WTC11 (cell line): ENCODE data around the gene NCOA3.

Experiments used
- USF2 ChIP-seq: sonication (generic); formaldehyde crosslinking; IDR thresholded peaks from 2 replicates; pipeline ENCODE4 v1.8.1; 2023; ENCODE audit warnings: mild to moderate bottlenecking, missing genetic modification reagents, moderate library complexity
- ZBTB21 ChIP-seq: sonication (generic); formaldehyde crosslinking; IDR thresholded peaks from 2 replicates; pipeline ENCODE4 v1.8.1; 2023; ENCODE audit warnings: mild to moderate bottlenecking, missing genetic modification reagents, borderline replicate concordance
- ZNF423 ChIP-seq: fragments of 250-450 bp; sonication (Bioruptor Pico); IDR thresholded peaks from 2 replicates; pipeline ENCODE4 v2.1.2; 2022; ENCODE audit warnings: mild to moderate bottlenecking, moderate library complexity
- TF ChIP-seq, protein P1 (sequence below): sonication (generic); formaldehyde crosslinking; IDR thresholded peaks from 2 replicates; pipeline ENCODE4 v1.8.1; 2023; ENCODE audit warnings: mild to moderate bottlenecking, moderate library complexity, missing genetic modification reagents

DNA sequence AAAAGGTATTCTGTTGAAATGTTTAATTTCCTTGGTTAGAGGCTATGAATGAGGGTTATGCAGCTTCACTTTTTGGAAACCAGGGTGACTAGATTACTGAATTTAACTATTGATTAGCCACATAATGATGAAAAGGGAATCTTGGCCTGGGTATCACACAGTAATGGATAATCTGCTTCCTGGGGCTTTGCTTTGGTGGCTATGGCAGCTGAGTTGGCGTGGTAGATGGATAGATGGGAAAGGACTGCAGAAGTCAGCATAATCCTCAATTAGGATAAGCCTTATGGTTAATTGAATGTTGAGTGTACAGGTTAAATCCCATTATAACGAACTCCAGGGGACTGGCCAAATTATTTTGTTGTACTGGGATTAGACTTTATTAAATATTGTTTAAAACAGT is 5.2 kb downstream of the NCOA3 start:
- TF ChIP-seq ZBTB21, result no peak
- TF ChIP-seq USF2 (CRISPR knock-in tag), result no peak
- TF ChIP-seq, protein P1, sequence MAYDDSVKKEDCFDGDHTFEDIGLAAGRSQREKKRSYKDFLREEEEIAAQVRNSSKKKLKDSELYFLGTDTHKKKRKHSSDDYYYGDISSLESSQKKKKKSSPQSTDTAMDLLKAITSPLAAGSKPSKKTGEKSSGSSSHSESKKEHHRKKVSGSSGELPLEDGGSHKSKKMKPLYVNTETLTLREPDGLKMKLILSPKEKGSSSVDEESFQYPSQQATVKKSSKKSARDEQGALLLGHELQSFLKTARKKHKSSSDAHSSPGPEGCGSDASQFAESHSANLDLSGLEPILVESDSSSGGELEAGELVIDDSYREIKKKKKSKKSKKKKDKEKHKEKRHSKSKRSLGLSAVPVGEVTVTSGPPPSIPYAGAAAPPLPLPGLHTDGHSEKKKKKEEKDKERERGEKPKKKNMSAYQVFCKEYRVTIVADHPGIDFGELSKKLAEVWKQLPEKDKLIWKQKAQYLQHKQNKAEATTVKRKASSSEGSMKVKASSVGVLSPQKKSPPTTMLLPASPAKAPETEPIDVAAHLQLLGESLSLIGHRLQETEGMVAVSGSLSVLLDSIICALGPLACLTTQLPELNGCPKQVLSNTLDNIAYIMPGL, result no peak
- TF ChIP-seq ZNF423 (CRISPR knock-in tag), result no peak
